Glutamatergic neuron (in vitro differentiated cells): Measurements from ENCODE around the gene DNAJA4. TPM values are rescaled to one million over a fixed set of nuclear protein-coding genes. Genes with fewer than 3 reads are reported as not detected.
A peak's percentile ranks its signal among the peaks of the same experiment; 100 is the strongest.

Source experiments
- DNase-seq: peaks from one replicate; pipeline ENCODE4 v3.0.0; 2022
- H3K27ac Mint-ChIP-seq: one replicate; pipeline ENCODE4 v1.8.0; 2020; ENCODE audit warnings: mild to moderate bottlenecking, mixed read lengths, inconsistent platforms; ENCODE audit not compliant: unreplicated experiment
- H3K27me3 Mint-ChIP-seq: one replicate; pipeline ENCODE4 v1.8.0; 2020; ENCODE audit warnings: mild to moderate bottlenecking, moderate library complexity, mixed read lengths, inconsistent platforms; ENCODE audit not compliant: unreplicated experiment
- H3K36me3 Mint-ChIP-seq: one replicate; pipeline ENCODE4 v1.8.0; 2020; ENCODE audit warnings: mild to moderate bottlenecking, mixed read lengths, inconsistent platforms; ENCODE audit not compliant: unreplicated experiment
- H3K4me1 Mint-ChIP-seq: one replicate; pipeline ENCODE4 v1.8.0; 2020; ENCODE audit warnings: mild to moderate bottlenecking, low read depth, mixed read lengths, inconsistent platforms; ENCODE audit not compliant: unreplicated experiment
- H3K4me3 Mint-ChIP-seq: one replicate; pipeline ENCODE4 v1.8.0; 2020; ENCODE audit warnings: mild to moderate bottlenecking, mixed read lengths, inconsistent platforms; ENCODE audit not compliant: unreplicated experiment
- H3K9me3 Mint-ChIP-seq: one replicate; pipeline ENCODE4 v1.8.0; 2020; ENCODE audit warnings: mild to moderate bottlenecking, moderate library complexity, mixed read lengths, inconsistent platforms; ENCODE audit not compliant: unreplicated experiment
- CTCF ChIP-seq: fragments of 200-600 bp; sonication (generic); IDR thresholded peaks from one replicate; pipeline ENCODE4 v1.5.0; 2021; ENCODE audit not compliant: partially characterized antibody, unreplicated experiment
- total RNA-seq: library from RNA; stranded (reverse); fragmentation: NEBNext Ultra II Directional; extraction: Animal tissue kit (Norgen Biotek cat#: 25700); gene quantifications from one replicate; pipeline ENCODE4 v1.2.1, GENCODE V29; 2021; ENCODE audit not compliant: unreplicated experiment

DNAJA4 gene
- total RNA-seq, 1 donor from 2014 or later = 2.4 TPM

- Mint-ChIP-seq H3K9me3 (no peaks in the 10 kb centered on the region), H3K4me1 (no peaks in the 10 kb centered on the region), H3K4me3 (no peak overlapping the region), H3K27me3 (peaks cover 4% of the 10 kb centered on the region), H3K36me3 (no peaks in the 10 kb centered on the region), H3K27ac (no peak overlapping the region)
- no peak for DNase-seq
- no peak for TF ChIP-seq CTCF
Measured at GRCh38 chr15:78292219-78292618, 27.9 kb downstream of the DNAJA4 start.

- Mint-ChIP-seq H3K27me3 (peaks cover 9% of the 10 kb centered on the region), H3K4me1 (peaks cover 5% of the 10 kb centered on the region), H3K4me3 (peak within 1 kb of the TSS; percentile 94), H3K27ac (peak within 1 kb of the TSS; percentile 95), H3K36me3 (no peaks in the 10 kb centered on the region), H3K9me3 (no peaks in the 10 kb centered on the region)
- peak; percentile 94 for DNase-seq
- no peak for TF ChIP-seq CTCF
Measured at GRCh38 chr15:78299101-78299930, 35.0 kb downstream of the DNAJA4 start, which contains the start of gene SKIC8. SKIC8 (minus strand) TSS chr15:78299609; CDS start chr15:78295686, 3,923 bp downstream.

- no peaks in the 10 kb centered on the region for H3K9me3 Mint-ChIP-seq
- no peak for DNase-seq
- H3K36me3 Mint-ChIP-seq = no peaks in the 10 kb centered on the region
- peaks cover 8% of the 10 kb centered on the region for H3K27me3 Mint-ChIP-seq
- H3K4me1 Mint-ChIP-seq = peaks cover 7% of the 10 kb centered on the region
- no peak for TF ChIP-seq CTCF
- H3K27ac Mint-ChIP-seq = no peak overlapping the region
- no peak overlapping the region for H3K4me3 Mint-ChIP-seq
Measured at GRCh38 chr15:78301326-78301725, 37.0 kb downstream of the DNAJA4 start.

- H3K4me3 Mint-ChIP-seq = no peak overlapping the region
Measured at GRCh38 chr15:78301828-78302227, 37.5 kb downstream of the DNAJA4 start.

More at GRCh38 chr15:78301828-78302227, 37.5 kb downstream of the DNAJA4 start:
- peaks cover 8% of the 10 kb centered on the region for H3K27me3 Mint-ChIP-seq
- no peak for TF ChIP-seq CTCF
- no peak overlapping the region for H3K27ac Mint-ChIP-seq
- H3K9me3 Mint-ChIP-seq = no peaks in the 10 kb centered on the region
- DNase-seq = no peak
- no peaks in the 10 kb centered on the region for H3K36me3 Mint-ChIP-seq
- H3K4me1 Mint-ChIP-seq = peaks cover 7% of the 10 kb centered on the region
